Fibroblast of gingiva (primary cell): ENCODE data around the gene NIT1.

Source experiments
- DNase-seq: peaks from one replicate; pipeline ENCODE4 v3.0.0-alpha.2; 2011; ENCODE audit warnings: low read depth

NIT1 gene, protein sequence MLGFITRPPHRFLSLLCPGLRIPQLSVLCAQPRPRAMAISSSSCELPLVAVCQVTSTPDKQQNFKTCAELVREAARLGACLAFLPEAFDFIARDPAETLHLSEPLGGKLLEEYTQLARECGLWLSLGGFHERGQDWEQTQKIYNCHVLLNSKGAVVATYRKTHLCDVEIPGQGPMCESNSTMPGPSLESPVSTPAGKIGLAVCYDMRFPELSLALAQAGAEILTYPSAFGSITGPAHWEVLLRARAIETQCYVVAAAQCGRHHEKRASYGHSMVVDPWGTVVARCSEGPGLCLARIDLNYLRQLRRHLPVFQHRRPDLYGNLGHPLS

DNA sequence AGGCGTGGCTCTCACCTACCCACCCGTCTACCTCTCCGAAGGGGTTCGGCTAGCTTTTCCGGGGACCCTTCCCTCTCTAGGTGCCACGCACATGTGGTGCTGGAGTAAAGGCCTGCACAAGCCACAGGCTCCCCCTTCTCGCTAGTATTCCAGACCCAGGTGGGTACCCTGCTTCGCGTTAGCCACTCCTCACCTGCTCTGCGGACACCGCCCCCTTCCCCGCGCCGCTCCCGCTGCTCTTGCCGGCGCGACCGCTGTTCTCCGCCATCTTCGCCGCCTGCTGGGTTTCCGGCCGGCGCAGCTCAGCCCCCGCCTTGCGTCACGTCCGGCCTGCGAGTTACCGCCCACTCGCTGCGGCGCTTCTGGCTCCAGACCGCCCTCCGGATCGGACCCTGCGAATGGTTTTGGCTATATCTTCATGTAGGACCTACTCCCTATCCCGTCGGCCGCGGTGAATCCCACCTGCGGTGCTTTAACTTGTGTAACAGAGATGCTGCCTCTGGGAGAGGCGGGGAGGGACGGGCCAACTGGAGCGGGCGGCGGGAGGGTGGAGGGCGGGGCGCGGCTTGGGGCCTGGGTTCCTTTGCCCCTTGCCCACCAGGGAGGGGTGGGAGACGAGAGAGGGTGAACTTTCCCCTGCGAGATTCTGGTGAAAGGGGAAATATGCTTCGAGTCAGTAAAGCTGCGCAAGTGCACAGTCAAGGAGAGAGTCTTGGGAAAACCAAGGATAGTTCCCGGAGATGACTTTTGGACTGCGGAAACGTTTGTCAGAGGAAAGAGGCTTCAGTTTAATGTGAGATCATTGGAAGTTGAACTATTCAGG, at the start of gene NIT1, which contains the start of gene PFDN2:
NIT1 (plus strand) TSS at position 347 of the 823 bp plus-strand sequence; CDS start at position 419, 72 bp downstream.
PFDN2 (minus strand) TSS at position 279 of the 823 bp plus-strand sequence; CDS start at position 268, 11 bp downstream.
- DNase-seq: peak; percentile 80

DNA sequence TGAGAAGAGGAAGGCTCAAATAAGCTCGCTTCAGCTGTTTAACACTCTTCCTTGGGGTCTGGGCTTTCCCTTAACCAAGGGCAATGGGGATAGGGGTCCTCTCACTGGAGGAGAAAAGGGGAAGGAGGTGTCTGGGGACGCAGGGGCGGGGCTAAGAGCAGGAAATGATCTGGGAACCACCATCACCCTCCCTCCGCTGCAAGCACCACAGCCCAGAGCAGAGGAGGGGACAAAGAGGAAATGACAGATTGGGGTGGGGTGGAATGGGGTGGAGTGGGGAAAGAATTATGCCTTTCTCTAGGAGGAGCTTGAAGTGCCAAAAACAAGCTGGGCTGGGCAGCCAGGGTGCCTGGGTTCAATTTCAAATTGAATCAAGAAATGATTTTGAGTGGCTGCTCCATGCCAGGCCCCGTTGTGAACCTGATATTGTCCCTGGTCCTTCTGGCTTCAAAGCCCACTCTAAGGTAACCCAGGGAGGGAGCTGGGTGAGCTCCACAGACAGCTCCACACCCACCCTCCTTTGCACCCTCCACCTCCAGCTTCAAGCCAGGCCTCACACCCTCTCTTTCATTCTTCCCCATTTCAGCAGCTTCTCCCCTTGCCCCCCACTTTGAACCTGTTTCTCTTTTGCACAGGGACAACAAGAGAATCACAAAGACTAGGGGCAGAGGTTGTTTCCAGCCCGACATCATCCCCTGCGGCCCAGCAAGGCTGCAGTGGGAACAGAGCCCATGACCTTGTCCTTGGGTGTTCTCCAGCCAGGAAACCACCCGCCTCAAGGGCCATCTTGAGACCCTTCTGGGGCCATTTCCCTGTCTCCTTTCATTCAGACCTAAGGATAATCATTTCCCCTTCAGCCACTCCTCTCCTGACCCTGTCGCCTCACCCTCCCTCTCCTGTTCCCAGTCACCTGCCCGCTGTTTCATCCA, 49.3 kb upstream of the NIT1 start:
- DNase-seq: no peak

DNA sequence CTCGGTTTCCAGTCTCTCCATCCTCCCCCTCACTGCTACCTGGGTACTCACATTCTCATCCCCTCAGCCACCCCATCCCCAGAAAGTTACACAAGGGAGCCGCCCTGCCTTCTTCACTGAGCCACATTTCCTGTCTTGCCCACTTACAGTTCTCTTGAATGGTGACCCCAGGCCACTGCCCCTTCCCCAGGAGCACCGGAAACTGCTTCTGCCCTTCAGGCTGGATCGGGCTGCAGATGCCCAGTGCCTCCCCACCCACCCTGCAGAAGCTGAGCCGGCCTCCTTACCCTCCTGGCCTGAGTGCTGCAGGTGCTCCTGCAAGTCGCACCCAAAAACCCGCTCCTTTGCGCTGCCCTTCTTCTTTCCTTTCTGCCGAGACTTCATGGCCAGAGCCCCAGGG, 48.7 kb upstream of the NIT1 start:
- no peak for DNase-seq

DNA sequence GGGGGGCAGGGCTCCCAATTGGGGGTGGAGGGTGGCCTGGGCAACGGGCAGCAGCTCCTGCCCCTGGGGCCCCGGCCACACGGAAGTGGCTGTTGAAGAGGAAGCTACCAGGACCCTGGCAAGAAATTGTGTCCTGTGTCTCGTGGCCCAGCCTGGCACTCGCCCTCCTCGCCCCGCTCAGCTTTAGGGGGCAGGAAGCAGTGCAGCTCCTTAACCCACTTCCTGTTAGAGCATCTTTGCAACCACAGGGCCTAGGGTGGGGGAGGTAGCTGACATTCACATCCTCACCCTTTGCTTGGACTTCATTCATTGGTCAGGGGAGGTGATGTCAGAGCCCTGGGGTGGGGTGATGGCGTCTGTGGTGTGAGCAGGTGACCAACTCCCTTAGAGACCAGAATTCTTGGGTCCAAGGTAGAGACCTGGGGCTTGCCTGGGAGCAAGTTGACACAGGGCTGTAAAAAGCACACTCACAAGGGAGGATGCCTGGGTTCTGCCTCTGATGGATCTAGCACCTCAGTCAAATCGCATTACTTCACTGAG, 48.1 kb upstream of the NIT1 start, which contains the start of gene ARHGAP30:
ARHGAP30 (minus strand) TSS at position 161 of the 540 bp plus-strand sequence. CDS start 267 bp downstream, outside the sequence.
- no peak for DNase-seq

DNA sequence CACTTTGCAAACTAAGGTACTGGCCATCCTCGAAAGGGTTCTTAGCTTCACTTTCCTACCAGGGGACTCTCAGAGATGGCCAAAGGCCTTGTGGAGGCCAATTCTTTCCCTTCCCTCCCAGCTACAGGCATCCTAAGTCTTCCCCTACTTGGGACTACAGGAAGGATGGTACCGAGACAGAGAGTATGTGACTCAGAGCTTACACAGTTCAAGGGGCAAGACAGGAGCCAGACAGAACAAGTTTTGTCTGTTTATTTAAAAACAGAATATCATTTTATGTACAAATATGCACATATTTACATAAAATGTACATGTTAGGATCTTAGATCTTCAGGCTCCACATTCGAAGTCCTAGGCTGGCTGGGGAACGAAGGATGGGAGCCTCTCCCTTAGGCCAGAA, 47.1 kb upstream of the NIT1 start:
- DNase-seq: no peak

DNA sequence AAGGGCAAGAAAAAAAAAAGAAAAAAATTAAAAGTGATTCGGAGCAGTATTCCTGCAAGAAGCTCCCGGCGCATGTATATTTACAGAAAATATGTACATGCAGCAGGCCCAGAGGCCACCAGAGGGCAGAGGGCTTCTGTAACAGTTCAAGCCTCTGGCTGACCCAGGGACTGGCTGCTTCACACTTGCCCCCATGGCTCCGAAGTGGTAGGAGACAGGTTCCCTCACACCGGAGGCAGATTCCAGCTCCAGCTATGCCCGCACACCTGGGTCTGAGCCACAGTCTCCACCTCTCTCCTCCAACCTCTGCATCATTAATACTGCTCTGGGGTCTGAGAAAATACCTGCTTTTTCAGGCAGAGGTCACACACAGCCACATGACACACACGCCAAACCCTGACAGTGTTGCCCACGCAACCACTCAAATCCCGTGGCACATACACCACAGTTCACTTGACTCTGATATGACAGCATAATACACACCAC, 46.0 kb upstream of the NIT1 start:
- DNase-seq: peak; percentile 31

DNA sequence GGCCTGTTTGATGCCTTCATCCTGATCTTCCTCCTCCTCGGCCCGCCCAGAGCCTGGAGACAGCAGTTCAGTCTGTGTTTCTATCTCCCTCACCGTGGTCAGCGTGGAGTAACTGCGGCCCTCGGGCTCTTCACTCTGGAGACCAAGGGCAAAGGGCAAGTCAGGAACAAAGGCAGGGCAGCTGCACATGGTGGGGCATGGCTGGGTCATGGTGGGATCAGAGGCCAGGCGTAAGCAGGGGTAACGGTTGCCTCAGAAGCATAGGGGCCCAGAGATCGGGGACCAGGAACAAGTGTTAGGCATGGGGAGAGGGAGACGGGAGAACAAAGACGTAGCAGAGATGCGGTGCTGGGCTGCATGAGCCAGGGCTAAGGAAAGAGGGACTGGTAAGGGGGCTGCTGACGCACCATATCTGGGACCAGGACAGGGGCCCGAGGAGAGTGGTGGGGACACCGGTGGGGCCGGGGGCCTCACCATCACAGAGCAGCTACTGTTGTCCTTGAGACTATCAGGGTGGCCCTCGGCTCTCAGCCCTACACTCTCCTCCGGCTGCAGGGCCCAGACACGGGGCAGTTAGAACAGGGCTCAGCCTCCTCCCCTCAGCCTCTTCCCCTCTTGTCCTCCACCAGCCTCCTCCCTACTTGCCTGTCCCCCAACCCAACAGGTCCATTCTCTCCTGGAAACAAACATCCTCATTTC, 45.0 kb upstream of the NIT1 start:
- DNase-seq: no peak

DNA sequence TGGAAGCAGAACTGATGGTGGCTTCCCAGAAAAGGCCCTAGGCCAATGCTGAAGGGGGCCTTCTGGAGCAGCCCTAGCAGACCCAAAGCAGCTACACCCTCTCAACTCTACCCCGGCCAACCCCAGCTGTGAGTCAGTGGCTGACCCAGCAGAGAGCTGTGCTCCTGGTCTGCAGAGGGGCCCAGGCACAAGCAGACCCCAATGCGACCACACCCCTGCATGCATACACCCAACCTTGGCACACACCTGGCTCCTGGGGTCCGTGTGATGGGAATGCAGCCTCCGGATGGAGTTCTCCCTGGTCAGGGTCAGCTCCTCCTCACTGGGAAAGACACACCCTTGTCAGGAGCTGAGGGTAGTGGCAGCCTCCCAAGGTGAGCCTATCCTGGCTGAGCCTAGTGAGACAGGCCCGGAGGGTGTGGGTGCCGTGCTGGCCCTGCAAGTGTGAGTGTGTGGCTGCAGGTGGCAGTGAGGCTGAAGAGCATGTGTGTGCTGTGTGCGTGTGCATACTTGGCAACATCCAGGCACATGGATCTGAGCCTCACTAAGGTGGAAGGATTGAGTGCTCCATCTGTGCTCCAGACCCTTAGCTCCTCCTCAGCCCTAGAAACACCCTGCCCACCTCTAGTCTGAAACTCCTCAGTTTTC, 44.3 kb upstream of the NIT1 start:
- DNase-seq: no peak

DNA sequence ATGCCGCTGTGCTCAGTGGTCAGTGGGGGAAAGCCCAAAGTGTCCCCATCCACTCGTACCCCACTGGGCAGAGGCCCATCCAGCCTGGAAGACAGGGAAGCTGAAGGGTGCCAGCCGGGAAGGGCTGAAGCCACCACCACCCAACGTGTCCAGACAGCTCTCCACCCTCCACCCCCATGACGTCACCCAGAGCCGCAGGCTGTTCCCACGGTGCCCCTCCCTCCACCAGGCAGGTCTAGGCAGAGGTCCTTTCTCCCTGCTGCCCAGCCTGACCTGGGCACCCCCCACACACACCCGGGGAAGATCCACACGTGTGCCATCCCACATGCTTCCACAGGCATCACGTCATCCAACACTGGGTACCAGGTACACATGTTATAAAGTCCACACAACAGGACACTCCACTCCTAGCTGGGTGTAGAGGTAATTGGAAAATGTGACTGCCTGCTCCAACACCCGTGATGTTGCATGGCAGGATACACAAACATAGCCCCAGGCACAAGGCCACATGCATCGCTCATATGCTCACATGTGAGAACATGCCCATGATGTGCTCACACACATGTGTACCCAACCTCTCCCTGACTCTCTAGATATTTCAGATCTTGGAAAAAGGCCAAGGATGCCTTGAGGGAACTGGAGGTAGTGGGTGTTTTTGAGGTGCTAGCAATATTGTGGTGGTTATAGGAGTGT, 43.1 kb upstream of the NIT1 start:
- no peak for DNase-seq

DNA sequence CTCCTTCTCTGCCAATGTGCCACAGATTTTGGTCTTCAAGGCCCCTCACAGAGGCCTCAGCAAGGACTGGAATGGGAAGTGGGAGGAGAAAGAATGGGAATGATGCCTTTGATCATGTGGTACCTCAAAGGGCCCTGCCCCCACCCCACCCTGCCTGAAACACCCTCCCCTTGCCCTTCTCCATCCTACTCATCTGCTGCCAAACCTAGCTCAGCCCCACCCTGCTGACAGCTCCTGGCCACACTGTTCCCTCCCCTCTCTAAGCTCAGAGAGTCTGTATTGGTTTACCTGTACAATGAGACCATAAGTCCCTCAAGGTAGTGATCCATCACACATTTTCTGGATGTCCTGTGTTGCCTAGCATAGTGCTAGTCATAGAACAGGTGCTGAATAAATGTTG, 41.5 kb upstream of the NIT1 start:
- no peak for DNase-seq

DNA sequence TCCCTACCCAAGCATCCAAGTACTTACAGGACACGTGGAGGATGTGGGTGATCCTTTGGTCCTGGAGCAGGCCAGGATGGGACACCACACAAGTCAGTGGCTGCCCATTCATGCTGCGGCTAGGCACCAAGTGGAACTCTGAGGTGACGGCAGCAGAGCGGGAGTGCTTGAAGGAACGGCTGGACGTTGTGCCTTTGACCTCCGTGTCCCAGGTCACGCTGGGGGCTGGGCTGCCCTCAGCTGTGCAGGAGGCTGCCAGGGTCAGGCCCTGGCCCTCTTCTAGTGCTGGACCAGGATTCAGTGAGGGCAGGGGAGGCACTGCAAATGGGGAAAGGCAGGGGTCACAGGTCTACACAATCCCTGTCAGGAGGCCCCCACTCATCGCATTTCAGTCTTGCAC, 40.5 kb upstream of the NIT1 start:
- DNase-seq: no peak

DNA sequence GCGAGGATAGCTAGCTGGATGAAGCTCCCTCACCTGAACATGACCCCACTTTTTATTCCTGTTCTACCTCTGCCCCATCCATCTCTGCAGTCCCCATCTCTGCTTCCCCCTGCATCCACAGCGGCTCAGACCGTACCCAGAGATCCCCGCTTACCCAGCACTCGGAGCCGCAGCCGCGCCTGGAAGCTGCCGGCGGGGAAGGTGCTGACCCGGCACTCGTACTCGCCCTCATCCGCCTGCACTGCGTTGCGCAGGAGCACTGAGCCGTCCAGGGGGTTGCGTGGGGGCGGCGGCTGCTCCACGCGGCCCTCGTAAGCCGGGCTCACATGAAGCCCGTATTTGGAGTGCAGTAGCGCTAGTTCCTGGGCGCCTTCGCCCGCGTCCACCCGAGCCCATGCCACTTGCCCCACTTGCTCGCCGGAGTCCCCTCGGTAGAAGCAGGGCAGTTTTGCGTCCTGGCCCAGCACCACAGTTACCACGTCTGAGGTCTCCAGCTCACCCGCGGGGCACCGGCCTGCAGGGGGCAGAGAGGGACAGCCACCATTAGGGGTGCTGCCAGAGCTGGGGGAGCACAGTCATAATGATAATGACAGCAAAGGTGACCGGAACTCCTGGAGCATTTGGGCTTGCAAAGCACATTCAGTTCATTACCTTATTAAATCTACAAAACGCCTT, 38.3 kb upstream of the NIT1 start:
- no peak for DNase-seq

DNA sequence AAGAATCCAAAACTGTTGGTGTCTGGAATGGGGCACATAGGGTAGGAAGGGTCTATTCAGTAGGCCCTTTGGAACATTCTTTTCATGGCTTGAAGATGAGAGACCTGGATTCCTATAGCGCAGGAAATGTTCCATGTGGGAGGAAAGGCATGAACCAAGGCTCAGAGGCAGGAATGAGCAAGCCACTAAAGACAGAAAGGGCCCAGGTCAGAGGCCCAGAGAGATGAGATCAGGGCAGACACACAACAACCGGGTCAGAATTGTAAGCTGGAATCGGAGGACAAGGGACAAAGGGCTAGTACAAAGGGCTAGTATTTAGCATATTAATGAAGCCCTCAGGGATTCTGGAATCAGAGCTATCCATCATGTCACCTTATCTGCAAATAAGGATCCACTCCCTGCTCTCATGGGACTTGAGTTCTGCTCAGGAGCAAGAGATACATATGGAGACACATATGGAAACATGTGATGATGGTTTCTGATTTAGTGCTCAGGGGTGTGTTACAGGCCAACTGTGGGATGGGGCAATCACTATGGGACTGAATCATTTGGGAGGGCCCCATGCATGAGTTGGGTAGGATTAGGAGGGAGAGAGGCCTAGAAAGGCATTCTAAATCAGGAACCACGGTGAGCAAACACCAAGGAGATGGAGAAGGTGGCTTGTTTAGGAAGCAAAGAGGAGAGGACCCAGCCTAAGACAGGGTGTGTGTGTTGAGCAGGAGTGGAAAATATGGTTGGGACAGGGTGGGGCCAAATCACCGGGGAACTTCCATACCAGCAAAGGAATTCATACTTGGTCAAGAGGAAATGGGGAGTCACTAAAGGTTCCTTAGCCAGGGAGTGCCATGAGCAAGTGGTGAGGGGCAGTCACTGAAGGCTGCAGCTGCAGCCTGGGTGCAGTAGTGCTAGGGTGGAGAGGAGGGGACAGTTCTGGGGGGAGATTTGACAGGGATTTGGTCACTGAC, 37.2 kb upstream of the NIT1 start:
- DNase-seq: no peak

DNA sequence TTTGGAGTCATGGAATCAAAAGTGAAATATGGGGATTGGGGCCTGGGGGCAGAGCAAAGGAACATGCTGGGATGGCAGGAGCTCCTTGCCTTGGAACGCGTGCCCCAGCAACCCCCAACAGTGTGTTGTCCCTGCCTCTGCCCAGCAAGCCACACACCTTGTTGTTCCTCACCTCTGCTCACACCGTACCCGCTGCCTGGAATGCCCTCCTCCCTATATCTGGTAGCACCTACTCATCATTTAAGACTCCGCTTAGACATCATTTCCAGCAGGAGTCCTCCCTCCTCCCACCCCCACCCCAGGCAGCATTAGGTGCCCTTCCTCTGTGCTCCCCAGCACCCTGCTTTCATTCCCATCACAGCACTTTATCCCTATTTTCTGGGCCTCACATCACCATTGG, 36.4 kb upstream of the NIT1 start:
- DNase-seq: no peak

DNA sequence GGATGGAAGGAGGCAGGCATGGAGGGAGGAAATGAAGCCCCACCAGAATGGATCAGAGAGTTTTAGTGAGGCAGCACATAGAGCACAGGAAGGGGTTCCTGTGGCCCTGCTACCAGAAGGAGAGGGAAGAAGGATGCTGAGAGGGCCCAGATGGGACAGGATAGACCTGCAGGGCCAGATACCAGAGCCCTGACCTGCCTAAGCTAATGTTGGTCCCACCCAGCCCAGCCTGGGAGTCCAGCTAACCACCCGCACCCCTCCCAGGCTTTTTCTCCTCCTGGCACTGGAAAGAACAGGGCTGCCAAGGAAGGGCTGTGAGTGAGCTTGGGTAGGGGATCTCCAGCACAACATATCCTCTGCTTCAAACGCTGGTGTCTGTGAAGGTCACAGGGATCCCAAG, 35.4 kb upstream of the NIT1 start:
- no peak for DNase-seq

DNA sequence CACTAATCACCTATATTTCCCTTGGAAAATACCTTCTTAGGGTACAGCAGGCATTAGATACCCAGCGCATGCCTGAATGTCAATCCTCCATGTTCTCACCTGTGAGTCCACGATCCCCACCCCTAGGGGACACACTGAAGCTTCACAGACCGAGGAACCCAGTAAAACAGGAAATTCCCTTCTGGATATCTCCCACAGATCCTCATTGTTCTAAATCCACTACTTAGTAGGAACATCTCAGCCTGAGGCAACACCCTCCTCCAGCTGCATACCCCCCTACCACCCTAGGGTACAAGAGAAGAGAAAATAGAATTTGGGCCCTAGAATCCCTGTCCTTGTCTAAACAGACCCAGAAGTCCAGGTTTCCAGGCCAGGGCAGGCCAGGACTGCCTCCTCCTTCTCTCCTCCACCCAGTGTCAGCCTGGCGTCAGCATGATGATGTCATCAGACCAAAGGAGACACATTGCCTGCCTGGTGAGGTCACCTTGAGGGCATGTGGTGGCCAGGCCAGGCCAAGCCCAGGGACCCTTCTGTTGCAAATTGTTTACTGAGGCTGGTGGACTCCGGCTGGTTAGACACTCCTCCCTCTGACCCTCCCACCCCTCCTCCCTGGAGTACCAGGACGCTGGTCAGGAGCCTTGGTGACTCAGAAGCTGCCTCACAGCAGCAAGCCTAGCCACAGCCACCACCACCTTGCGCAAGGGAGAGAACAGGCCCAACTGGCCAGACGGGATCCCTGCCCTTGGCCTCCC, 34.7 kb upstream of the NIT1 start:
- DNase-seq: peak; percentile 78
